ENCODE measurements around the gene PSMD12.
"Not testable (repeated sequence)": the region's sequence is repeated elsewhere in the genome, so short reads cannot be mapped to it uniquely, and the experiment has no call there.

PSMD12 gene

DNA sequence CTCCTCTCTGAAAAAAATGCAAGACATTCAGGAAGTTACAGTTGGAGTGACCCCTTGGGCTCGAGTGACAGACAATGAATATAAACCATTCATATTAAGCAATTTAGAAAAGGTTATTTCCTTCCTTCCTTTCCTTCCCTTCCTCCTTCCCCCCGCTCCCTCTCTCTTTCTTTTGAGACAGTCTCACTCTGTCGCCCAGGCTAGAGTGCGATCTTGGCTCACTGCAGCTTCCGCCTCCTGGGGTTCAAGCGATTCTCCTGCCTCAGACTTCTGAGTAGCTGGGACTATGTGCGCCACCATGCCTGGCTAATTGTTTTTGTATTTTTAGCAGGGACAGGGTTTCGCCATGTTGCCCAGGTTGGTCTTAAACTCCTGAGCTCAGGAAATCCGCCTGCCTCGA, 13.2 kb downstream of the PSMD12 start:
- DNase-seq, result no peak

DNA sequence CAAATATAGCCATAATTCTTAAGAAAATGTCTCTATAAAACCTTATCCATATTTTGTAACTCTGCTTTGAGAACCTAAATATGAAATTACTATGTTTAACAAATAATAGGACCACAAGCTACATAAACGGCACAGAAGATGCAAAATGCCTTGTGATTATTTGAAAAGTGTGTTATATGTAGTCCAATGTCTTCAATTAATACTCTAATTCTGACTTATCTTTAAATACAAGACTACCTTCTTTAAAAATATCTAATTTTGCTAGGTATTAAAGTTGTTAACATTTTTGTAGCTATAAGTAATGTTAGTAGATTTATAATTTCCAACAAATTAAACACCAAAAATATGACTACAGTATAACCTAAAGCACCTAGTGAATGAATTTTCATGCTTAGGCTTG, 17.0 kb downstream of the PSMD12 start:
- DNase-seq, result no peak

DNA sequence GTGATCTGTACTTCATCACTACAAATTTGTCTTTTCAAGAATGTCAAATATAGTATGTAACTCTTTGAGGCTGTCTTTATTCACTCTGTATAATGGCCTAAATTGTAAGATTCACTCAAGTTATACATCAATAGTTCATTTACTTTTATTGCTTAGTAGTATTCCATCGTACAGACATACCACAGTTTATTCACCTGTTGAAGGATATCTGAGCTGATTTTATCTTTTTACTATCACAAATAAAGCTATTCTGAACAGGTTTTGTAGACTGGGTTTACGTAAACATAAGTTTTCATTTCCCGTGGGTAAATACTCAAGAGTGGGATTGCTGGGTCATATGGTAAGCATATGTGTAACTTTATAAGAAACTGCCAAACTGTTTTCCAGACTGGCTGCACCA, 18.6 kb downstream of the PSMD12 start:
- DNase-seq, result no peak

DNA sequence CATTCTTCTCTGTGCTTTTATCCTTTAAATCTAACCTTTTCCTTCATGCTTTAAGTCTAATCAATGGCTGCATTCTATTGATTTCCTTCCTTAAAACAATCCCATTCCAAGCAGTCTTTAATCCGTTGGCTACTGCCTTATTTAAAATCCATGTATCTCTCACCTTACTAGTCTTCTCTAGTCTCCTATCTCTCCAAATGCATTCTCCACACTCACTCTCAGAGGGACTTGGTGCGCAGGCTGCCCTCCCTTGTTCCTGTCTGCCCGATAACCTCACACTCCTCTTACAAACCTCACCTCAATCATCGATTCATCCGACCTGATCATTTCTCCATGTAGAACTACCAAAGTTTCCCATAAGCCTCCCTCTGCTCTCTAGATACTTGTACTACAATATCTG, 23.1 kb downstream of the PSMD12 start:
- DNase-seq, result no peak

DNA sequence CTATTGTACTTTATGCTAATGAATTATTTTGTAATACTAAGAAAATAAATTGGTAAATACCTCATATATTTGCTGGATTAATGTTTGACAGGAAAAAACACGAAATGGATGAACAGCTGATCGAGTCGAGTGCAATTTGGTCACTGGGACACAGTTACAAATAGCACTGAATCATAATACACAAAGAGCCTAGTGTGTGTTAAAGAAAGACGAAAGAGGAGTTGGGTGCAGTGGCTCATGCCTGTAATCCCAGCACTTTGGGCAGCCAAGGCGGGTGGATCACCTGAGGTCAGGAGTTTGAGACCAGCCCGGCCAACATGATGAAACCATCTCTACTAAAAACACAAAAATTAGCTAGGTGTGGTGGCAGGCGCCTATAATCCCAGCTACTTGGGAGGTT, 28.0 kb downstream of the PSMD12 start:
- DNase-seq, result not testable (repeated sequence)

DNA sequence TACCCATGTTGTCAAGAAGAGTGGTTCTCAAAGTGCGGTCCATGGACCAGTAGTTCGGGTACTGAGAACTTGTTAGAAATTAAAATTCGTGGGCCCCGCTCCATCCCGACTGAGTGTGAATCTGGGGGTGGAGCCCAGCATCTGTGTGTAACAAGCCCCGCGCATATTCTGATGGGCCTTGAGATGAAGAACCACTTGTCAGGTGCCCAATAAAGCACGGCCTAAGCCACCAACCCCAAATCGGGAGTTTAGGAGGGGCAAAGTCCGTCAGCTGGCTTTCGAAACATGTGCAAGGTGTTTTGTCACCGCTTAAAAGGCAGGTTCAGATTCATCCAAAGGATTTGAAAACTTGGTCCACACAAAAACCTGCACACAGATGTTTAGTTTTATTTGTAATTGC, 29.5 kb downstream of the PSMD12 start:
- DNase-seq, result no peak

DNA sequence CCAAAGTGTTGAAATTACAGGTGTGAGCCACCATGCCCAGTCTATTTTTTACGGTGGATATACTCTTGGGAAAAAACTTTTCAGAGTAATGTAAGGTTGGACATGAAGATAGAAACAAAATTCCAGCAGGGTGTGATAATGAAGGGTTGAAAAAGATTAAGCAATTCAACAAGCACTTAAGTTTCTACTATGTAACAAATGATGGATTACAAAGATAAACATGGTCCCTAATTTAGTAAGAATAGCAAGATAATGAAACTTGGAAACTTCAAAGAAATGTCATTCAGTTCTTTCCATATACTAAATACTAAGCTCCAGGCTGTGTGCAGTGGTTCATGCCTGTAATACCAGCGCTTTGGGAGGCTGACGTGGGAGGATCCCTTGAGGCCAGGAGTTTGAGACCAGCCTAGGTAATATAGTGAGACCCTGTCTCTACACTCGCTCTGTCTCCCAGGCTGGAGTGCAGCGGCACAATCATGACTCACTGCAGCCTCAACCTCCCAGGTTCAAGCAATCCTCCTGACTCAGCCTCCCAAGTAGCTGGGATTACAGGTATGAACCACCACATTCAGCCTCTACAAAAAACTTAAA, 31.0 kb downstream of the PSMD12 start:
- no peak for DNase-seq

DNA sequence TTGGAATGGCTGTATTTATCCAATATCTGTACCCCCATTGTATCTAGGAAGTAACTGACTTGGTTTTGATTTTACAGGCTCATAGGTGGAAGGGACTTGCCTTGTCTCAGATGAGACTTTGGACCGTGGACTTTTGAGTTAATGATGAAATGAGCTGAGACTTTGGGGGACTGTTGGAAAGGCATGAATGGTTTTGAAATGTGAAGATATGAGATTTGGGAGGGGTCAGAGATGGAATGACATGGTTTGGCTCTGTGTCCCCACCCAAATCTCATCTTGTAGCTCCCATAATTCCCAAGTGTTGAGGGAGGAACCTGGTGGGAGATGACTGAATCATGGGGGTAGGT, 34.2 kb downstream of the PSMD12 start:
- DNase-seq, result not testable (repeated sequence)

DNA sequence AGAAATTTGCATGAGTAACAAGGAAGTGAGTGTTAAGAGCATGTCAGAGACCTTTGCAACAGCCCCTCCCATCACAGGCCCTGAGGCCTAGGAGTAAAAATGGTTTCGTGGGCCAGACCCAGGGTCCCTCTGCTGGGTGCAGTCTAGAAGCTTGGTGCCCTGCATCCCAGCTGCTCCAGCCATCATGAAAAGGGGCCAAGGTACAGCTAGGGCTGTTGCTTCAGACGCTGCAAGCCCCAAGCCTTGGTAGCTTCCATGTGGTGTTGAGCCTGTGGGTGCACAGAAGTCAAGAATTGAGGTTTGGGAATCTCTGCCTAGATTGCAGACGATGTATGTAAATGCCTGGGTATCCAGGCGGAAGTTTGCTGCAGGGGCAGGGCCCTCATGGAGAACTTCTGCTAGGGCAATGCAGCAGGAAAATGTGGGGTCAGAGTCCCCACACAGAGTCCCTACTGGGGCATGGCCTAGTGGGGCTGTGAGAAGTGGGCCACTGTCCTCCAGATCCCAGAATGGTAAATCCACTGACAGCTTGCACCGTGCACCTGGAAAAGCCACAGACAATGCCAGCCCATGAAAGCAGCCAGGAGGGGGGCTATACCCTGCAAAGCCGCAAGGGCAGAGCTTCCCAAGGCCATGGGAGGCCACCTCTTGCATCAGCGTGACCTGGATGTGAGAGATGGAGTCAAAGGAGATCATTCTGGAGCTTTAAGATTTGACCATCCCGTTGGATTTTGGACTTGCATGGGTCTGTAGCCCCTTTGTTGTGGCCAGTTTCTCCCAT, 34.8 kb downstream of the PSMD12 start:
- DNase-seq, result not testable (repeated sequence)

DNA sequence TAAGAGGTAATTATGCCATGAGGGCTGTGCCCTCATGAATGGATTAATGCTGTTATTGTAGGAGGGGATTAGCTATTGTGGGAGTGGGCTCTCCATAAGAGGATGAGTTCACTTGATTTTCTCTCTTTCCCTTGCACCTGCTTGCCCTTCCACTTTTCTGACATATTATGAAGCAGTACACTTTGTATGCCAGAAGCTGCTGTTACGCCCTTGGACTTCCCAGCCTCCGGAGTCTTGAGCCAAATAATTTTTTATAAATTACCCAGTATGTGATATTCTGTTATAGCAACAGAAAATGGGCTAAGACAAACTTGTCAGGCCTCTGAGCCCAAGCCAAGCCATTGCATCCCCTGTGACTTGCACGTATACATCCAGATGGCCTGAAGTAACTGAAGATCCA, 38.4 kb downstream of the PSMD12 start:
- no peak for DNase-seq

DNA sequence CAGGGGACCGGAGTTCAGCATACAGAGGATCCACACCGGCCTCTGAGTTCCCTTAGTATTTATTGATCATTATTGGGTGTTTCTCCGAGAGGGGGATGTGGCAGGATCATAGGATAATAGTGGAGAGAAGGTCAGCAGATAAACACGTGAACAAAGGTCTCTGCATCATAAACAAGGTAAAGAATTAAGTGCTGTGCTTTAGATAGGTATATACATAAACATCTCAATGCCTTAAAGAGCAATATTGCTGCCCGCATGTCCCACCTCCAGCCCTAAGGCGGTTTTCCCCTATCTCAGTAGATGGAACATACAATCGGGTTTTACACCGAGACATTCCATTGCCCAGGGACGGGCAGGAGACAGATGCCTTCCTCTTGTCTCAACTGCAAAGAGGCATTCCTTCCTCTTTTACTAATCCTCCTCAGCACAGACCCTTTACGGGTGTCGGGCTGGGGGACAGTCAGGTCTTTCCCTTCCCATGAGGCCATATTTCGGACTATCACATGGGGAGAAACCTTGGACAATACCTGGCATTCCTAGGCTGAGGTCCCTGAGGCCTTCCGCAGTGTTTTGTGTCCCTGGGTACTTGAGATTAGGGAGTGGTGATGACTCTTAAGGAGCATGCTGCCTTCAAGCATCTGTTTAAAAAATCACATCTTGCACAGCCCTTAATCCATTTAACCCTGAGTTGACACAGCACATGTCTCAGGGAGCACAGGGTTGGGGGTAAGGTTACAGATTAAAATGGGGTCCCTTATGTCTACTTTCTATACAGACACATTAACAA, 39.2 kb downstream of the PSMD12 start:
- not testable (repeated sequence) for DNase-seq

DNA sequence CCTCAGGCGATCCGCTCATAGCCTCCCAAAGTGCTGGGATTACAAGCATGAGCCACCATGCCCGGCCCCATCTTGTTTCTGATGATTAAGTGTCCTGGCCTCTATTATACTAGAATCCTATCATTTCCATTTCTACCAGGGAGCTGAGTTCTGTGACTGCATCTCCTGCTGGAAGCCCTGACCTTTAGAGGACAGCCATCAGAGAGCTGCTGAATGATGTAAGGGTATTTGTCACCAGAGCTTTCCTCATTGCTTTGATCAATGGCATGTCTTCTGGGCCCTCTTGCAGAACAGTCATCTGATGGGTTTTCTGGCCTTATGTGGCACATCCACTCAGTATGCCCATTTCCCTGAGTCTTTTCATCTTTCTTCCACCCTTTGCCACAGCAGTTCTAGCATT, 39.9 kb downstream of the PSMD12 start:
- no peak for DNase-seq

DNA sequence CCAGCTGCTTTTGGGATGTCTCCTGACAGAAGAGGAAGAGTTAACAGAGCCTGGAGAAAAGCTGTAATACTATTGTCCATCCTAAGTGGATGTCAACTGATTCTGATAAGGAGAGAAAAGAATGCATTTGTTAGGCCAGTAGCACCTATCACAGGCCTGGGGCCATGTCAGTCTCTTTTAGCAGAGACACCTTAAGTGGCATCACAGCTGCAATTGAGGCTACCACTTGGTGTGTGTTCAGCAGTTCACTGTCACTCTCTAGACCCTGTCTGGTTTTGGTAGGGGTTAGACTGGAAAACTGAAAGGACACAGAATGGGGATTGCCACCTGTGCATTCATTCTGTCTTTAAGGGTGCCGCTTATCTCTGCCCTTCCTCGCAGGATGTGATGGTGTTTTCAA, 42.0 kb downstream of the PSMD12 start:
- DNase-seq, result no peak

DNA sequence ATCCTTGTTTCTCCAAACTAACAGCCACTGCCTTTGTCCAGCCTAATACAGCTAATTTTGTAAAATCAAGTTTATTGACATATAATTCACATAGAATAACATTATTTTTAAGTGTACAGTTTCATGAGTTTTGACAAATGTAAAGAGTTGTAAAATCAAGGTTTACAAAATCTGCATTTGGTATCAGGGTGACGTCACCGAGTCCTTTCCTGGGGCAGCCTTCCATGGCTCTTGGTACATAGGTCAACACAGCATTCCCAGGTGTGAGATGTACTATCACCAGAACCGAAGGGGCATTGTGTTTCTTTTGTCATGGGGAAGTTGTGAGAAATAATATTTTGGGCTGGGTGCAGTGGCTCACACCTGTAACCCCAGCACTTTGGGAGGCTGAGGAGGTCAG, 42.9 kb downstream of the PSMD12 start:
- DNase-seq, result no peak

DNA sequence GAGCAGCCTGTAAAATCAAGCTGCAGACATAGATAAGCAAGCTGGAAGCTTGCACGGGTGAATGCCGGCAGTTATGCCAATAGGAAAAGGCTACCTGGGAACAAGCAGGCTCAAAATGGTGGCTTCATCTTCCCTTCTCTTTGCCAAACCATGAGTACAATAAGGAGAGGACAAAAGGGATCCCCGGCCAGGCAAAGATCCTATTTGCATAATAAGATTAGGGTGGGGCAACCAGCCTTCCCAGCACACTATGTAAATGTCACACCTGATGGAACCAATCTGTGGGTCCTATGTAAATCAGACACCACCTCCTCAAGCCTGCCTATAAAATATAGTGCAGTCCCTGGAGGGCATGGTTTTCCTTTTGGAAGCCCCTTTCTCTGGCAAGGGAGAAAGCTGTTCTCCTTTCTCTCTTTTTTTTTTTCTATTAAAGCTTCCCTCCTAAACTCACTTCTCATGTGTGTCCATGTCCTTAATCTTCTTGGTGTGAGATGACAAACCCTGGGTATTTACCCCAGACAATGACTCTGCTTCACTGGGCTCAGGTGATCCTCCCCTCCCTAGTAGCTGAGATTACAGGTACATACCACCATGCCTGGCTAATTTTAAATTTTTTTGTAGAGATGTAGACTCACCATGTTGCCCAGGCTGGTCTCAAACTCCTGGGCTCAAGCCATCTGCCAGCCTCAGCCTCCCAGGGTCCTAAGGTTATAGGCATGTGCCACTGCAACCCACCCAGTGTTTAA, 44.2 kb downstream of the PSMD12 start:
- no peak for DNase-seq

DNA sequence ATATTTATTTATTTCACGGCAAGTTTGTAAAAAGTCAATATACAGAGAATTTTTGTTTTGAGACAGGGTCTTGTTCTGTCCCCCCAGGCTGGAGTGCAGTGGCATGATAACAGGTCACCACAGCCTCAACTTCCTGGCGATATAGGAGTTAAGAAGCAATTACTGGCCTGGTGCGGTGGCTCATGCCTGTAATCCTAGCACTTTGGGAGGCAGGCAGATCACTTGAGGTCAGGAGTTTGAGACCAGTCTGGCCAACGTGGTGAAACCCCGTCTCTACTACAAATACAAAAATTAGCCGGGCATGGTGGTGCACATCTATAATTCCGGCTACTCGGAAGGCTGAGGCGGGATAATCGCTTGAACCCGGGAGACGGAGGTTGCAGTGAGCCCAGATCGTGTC, 44.9 kb downstream of the PSMD12 start:
- not testable (repeated sequence) for DNase-seq

DNA sequence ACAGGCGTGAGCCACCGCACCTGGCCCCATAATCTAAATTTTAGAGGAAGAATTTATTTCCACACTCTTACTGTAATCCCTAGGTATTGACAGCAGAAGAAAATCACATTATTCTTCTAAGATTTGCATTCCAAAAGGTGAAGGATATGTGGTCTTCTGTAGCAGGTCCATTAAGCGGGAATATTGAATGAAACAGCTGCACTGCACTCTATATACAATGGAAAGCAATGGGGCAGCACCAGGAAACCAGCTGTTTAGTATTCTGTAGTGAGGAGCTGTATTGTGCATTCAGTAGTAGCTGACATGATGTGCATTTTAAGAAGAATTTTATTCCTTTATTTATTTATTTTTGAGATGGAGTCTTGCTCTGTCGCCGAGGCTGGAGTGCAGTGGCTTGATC, 49.6 kb downstream of the PSMD12 start:
- no peak for DNase-seq

DNA sequence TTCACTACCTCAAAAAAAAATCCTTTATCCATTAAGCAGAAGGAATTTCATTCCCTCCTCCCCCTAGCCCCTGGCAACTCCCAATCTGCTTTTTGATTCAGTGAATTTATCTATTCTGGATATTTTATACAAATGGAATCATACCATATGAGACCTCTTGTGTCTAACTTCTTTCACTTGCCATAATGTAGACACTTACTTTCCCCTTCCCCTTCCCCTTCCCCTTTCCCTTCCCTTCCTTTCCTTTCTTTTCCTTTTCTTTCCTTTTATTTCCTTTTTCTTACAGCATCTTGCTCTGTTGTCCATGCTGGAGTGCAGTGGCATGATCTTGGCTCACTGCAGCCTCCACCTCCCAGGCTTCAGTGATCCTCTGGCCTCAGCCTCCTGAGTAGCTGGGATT, 50.5 kb downstream of the PSMD12 start:
- no peak for DNase-seq

DNA sequence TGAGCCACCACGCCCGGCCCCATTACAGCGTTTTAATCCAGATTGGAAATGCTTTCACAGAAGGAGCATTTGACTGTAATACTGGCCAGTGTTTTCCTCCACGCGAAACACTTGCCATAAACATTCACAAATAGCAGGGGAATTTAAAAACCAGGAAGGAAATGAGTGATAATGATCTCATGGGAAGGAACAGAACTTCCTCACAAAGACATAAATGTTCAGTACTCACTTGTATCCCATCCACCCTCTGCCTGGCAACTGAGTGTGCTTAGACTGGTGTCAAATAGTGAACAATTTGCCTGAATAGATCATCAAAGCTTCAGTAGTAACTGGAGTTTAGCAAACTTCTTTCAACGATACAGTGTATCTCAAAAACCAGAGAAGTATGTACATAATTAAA, 54.1 kb downstream of the PSMD12 start:
- DNase-seq, result no peak

DNA sequence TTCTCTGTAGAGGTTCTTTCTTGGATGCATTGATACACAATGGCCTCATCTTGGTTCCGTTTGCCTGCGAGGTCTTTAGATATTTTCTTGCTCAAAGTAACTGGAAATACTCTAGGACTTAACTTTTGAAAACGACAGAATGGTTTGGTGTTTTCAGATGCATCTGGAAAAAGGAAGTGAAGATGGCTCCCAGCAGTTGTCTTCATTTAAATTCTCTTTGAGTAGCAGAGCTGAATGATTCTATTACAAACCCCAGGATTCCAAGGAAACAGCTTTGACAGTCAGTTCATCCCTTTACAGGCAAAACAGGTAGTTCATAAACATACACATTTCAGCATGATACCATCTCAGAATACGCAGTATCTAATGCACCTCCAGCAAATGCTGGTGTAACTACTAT, 54.8 kb downstream of the PSMD12 start:
- no peak for DNase-seq

DNA sequence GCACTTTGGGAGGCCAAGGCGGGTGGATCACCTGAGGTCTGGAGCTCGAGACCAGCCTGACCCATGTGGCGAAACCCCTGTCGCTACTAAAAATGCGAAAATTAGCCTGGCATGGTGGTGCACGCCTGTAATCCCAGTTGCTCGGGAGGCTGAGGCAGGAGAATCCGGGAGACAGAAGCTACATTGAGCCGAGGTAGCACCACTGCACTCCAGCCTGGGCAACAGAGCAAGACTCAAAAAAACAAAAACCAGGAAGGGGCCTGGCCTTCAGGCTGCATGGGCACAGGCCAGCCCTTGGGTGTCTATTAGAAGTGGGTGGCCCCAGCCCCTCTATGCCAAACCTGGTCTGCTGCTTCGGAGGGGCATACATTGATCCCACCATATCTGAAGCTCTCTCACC, 56.0 kb downstream of the PSMD12 start:
- no peak for DNase-seq

DNA sequence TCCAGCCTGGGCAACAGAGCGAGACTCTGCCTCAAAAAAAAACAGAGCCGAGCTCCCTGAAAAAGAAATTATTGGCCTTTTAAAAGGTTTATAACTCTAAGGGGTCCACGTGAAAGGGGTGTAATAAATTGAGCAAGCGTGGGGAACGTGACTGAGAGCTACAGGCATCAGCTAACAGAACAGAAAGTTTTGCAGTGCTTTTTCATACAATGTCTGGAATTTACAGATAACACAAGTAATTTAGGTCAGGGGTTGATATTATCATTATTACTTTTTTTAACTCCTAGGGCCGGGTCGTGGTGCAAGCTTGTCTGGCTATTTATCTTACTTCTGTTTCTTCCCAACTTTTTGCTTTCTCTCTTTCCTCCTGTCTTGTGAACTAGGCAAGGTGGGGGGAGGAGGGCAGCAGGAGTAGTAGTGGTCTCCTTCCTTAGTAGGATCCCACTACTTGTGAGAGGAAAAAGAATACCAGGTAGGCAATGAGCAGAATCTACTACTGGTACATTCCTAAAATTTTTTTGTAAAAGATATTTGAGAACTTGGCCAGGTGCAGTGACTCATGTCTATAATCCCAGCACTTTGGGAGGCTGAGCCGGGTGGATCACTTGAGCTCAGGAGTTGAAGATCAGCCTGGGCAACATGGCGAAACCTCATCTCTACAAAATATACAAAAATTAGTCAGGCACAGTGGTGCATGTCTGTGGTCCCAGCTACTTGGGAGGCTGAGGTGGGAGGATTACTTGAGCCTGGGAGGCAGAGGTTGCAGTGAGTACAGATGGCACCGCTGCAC, 60.7 kb downstream of the PSMD12 start:
- not testable (repeated sequence) for DNase-seq
